HepG2 (cell line): ENCODE results near the gene CTAGE9. TPM values are rescaled to one million over a fixed set of nuclear protein-coding genes. Genes with fewer than 3 reads are reported as not detected.

Experiments used
- BHLHE40 ChIP-seq: IDR thresholded peaks from 2 replicates; pipeline ENCODE4 v1.6.1; 2011; ENCODE audit warnings: low read length, improper control_type of control experiment
- CREB3 ChIP-seq: sonication (generic); formaldehyde crosslinking; IDR thresholded peaks from 2 replicates; pipeline ENCODE4 v1.5.0; 2020; ENCODE audit warnings: missing genetic modification reagents
- GABPA ChIP-seq, 2 experiments: IDR thresholded peaks; 2 replicates each; pipeline ENCODE4 v1.6.1; 2011 to 2016; ENCODE audit warnings: low read depth in 2 of 2, low read length in 1 of 2, missing biosample characterization in 1 of 2, missing genetic modification characterization in 1 of 2
- HOXA3 ChIP-seq: sonication (generic); formaldehyde crosslinking; IDR thresholded peaks from 2 replicates; pipeline ENCODE4 v1.5.0; 2020; ENCODE audit warnings: missing genetic modification reagents
- MXD4 ChIP-seq: IDR thresholded peaks from 2 replicates; pipeline ENCODE4 v1.6.1; 2016; ENCODE audit warnings: mild to moderate bottlenecking, missing biosample characterization, missing genetic modification reagents
- PATZ1 ChIP-seq: sonication (generic); formaldehyde crosslinking; IDR thresholded peaks from 2 replicates; pipeline ENCODE4 v1.4.0; 2020; ENCODE audit warnings: missing genetic modification reagents
- RBAK ChIP-seq: sonication (generic); formaldehyde crosslinking; IDR thresholded peaks from 2 replicates; pipeline ENCODE4 v1.5.1; 2020; ENCODE audit warnings: mild to moderate bottlenecking, missing genetic modification reagents
- SP5 ChIP-seq: IDR thresholded peaks from 2 replicates; pipeline ENCODE4 v1.6.1; 2016; ENCODE audit warnings: low read depth, borderline replicate concordance
- TAF1 ChIP-seq: sonication (generic); formaldehyde crosslinking; IDR thresholded peaks from 2 replicates; pipeline ENCODE4 v1.4.0; 2020; ENCODE audit warnings: missing genetic modification reagents
- TARDBP ChIP-seq: sonication (generic); formaldehyde crosslinking; IDR thresholded peaks from 2 replicates; pipeline ENCODE4 v1.8.0; 2022; ENCODE audit warnings: mild to moderate bottlenecking, missing genetic modification reagents
- THAP11 ChIP-seq: IDR thresholded peaks from 2 replicates; pipeline ENCODE4 v1.6.1; 2016; ENCODE audit warnings: missing biosample characterization, missing genetic modification reagents
- TOE1 ChIP-seq: sonication (generic); formaldehyde crosslinking; IDR thresholded peaks from 2 replicates; pipeline ENCODE4 v1.4.0; 2020; ENCODE audit warnings: mild to moderate bottlenecking, missing genetic modification reagents
- ZBTB33 ChIP-seq: sonication (generic); formaldehyde crosslinking; IDR thresholded peaks from 2 replicates; pipeline ENCODE4 v1.4.0; 2020; ENCODE audit warnings: missing genetic modification reagents
- ZBTB34 ChIP-seq: sonication (generic); formaldehyde crosslinking; IDR thresholded peaks from 2 replicates; pipeline ENCODE4 v1.8.0; 2022; ENCODE audit warnings: mild to moderate bottlenecking, missing genetic modification reagents
- ZKSCAN8 ChIP-seq: IDR thresholded peaks from 2 replicates; pipeline ENCODE4 v1.6.1; 2016; ENCODE audit warnings: borderline replicate concordance, missing genetic modification reagents, missing compliant biosample characterization
- ZNF740 ChIP-seq: sonication (generic); formaldehyde crosslinking; IDR thresholded peaks from 2 replicates; pipeline ENCODE4 v1.4.0; 2020; ENCODE audit warnings: missing genetic modification reagents
- ZNF746 ChIP-seq: sonication (generic); formaldehyde crosslinking; IDR thresholded peaks from 2 replicates; pipeline ENCODE4 v1.8.0; 2022; ENCODE audit warnings: mild to moderate bottlenecking, missing genetic modification reagents
- ZNF891 ChIP-seq: sonication (generic); formaldehyde crosslinking; IDR thresholded peaks from 2 replicates; pipeline ENCODE4 v1.5.0; 2020; ENCODE audit warnings: mild to moderate bottlenecking, missing genetic modification reagents
- polyA plus RNA-seq, 8 experiments: library from polyadenylated mRNA; depleted of rRNA in 3 of 8; stranded (reverse) in 7 of 8; unstranded in 1 of 8; fragments of >200 nt; fragmentation: Illumina TruSeq in 4 of 8; extraction: Trizol in 4 of 8; gene quantifications; 2 replicates each; pipeline versions ENCODE4 v1.2.1 to v1.2.3, GENCODE V29; 2011 to 2016; ENCODE audit warnings: low read depth in 4 of 8, missing spikeins in 1 of 8, mixed read lengths in 1 of 8; ENCODE audit not compliant: insufficient read depth in 1 of 8
- total RNA-seq, 5 experiments: library from RNA; depleted of rRNA; stranded (reverse); fragments of >200 nt; fragmentation: Illumina TruSeq; extraction: Trizol; gene quantifications; 2 replicates each; pipeline ENCODE4 v1.2.3, GENCODE V29; 2016; ENCODE audit warnings: low read depth in 1 of 5

The CTAGE9 gene
- total and polyA plus RNA-seq, 2 of the 13 experiments (the other 11 are each of a cell fraction or from before 2014, with no cell fraction given): not detected

- TF ChIP-seq CREB3 (CRISPR knock-in tag) (0 out of 2 replicates have a peak, but pooled peaks have one; percentile 59), HOXA3 (peak; percentile 76), ZNF746 (CRISPR knock-in tag) (peak; percentile 91; the same call in 1 of the 2 replicates), TOE1 (CRISPR knock-in tag) (no peak), PATZ1 (peak; percentile 68), ZNF740 (CRISPR knock-in tag) (no peak), SP5 (peak; percentile 96), ZBTB33 (peak; percentile 57; the same call in 1 of the 2 replicates), BHLHE40 (peak; percentile 80), TAF1 (0 out of 2 replicates have a peak, but pooled peaks have one; percentile 31), GABPA (IDR thresholded peaks at IDR 0.05; ENCODE audit: low read depth, low read length) (no peak), GABPA (CRISPR knock-in tag; IDR thresholded peaks at IDR 0.05; ENCODE audit: low read depth) (peak; percentile 79), ZKSCAN8 (CRISPR knock-in tag) (peak; percentile 84), THAP11 (CRISPR knock-in tag) (0 out of 2 replicates have a peak, but pooled peaks have one; percentile 12), MXD4 (peak; percentile 49; the same call in 1 of the 2 replicates), ZBTB34 (0 out of 2 replicates have a peak, but pooled peaks have one; percentile 34), ZNF891 (CRISPR knock-in tag) (no peak), RBAK (peak; percentile 85), TARDBP (CRISPR knock-in tag) (peak; percentile 90)
These were observed 44.1 kb upstream of the CTAGE9 start (continued) for GRCh38 chr6:131754715-131755567.
